OCI-LY1 (cell line): ENCODE measurements around the gene SFSWAP.
"Not testable (repeated sequence)": the region's sequence is repeated elsewhere in the genome, so short reads cannot be mapped to it uniquely, and the experiment has no call there.

ENCODE experiments used
- H2AFZ ChIP-seq: fragments of 200-600 bp; sonication (generic), shearing (Covaris generic); 2 replicates; pipeline ENCODE4 v1.6.0; 2014; ENCODE audit warnings: antibody characterized with exemption, mild to moderate bottlenecking, low read length
- H3F3A ChIP-seq: fragments of 200-600 bp; sonication (generic), shearing (Covaris generic); 2 replicates; pipeline ENCODE4 v1.6.0; 2014; ENCODE audit warnings: mild to moderate bottlenecking, antibody characterized with exemption, low read length, moderate library complexity; ENCODE audit not compliant: insufficient read depth
- H3K27ac ChIP-seq: fragments of 200-600 bp; sonication (generic); 2 replicates; pipeline ENCODE4 v1.5.1; 2014; ENCODE audit warnings: low read length, mixed run types, mild to moderate bottlenecking, low read depth; ENCODE audit not compliant: poor library complexity, severe bottlenecking
- H3K27me3 ChIP-seq: fragments of 200-600 bp; sonication (generic); 2 replicates; pipeline ENCODE4 v1.6.0; 2014; ENCODE audit warnings: antibody characterized with exemption, mild to moderate bottlenecking, low read length, moderate library complexity; ENCODE audit not compliant: insufficient read depth
- H3K36me3 ChIP-seq: fragments of 200-600 bp; sonication (generic); 2 replicates; pipeline ENCODE4 v1.6.1; 2014; ENCODE audit warnings: mild to moderate bottlenecking, antibody characterized with exemption, low read length, moderate library complexity, mixed read lengths; ENCODE audit not compliant: insufficient read depth
- H3K4me1 ChIP-seq: fragments of 200-600 bp; sonication (generic); 2 replicates; pipeline ENCODE4 v1.5.1; 2014; ENCODE audit warnings: mild to moderate bottlenecking, low read length, moderate library complexity; ENCODE audit not compliant: insufficient read depth, severe bottlenecking
- H3K4me2 ChIP-seq: fragments of 200-600 bp; sonication (generic), shearing (Covaris generic); 2 replicates; pipeline ENCODE4 v1.6.1; 2014; ENCODE audit warnings: low read length
- H3K4me3 ChIP-seq: fragments of 200-600 bp; sonication (generic); 2 replicates; pipeline ENCODE4 v1.5.1; 2014; ENCODE audit warnings: low read length, low read depth, mild to moderate bottlenecking, mixed read lengths; ENCODE audit not compliant: poor library complexity, severe bottlenecking
- H3K79me2 ChIP-seq: fragments of 200-600 bp; shearing (Covaris generic); 2 replicates; pipeline ENCODE4 v1.6.1; 2016; ENCODE audit warnings: mixed run types, low read length, mixed read lengths; ENCODE audit not compliant: insufficient read depth
- H3K9ac ChIP-seq: fragments of 200-600 bp; sonication (generic), shearing (Covaris generic); 2 replicates; pipeline ENCODE4 v1.6.1; 2014; ENCODE audit warnings: mild to moderate bottlenecking, low read length, mixed read lengths
- H3K9me2 ChIP-seq: fragments of 200-600 bp; sonication (generic), shearing (Covaris generic); 2 replicates; pipeline ENCODE4 v1.6.1; 2014; ENCODE audit warnings: low read depth, mild to moderate bottlenecking, low read length, mixed read lengths
- H3K9me3 ChIP-seq: fragments of 200-600 bp; shearing (Covaris generic); 2 replicates; pipeline ENCODE4 v1.6.1; 2014; ENCODE audit warnings: low read length, mixed read lengths
- H4K20me1 ChIP-seq: fragments of 200-600 bp; sonication (generic), shearing (Covaris generic); 2 replicates; pipeline ENCODE4 v1.6.0; 2016; ENCODE audit warnings: mild to moderate bottlenecking, low read length; ENCODE audit not compliant: insufficient read depth
- EZH2 ChIP-seq: fragments of 200-600 bp; sonication (generic), shearing (Covaris generic); IDR thresholded peaks from 2 replicates; pipeline ENCODE4 v1.8.0; 2017; ENCODE audit warnings: borderline replicate concordance, mixed run types, mild to moderate bottlenecking, antibody characterized with exemption, low read length, moderate library complexity, mixed read lengths
- TF ChIP-seq, protein P1 (sequence below): fragments of 200-600 bp; sonication (generic), shearing (Covaris generic); IDR thresholded peaks from 2 replicates; pipeline ENCODE4 v1.5.1; 2017; ENCODE audit warnings: mild to moderate bottlenecking, antibody characterized with exemption, low read length, moderate library complexity, mixed read lengths

The SFSWAP gene

DNA sequence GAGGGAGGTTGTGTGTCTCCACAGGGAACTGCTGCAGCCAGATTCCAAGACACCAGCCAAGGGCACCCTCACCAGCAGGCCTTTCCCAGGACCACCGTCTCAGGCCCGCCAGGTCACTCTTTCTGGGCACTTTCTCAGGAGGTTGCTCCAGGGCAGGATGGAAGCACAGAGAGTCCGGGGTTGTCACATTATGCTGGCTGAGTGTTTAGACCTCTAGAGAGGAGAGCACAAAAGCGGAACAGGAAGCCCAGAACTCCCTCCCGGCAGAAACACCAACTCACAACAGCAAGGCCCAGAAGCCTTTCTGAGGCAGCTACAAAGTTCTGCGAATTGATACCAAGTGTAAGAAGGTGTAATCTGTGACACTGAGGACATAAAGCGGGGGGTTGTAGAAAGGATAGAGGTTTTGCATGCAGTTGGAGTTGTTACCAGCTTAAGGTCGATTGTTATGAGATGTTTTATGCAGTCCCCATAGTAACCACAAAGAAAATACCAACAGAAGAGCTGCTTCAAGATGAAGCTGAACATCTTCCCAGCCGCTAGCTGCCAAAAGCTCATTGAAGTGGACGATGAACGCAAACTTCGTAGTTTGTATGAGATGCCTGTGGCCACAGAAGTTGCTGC lies 43.8 kb upstream of the SFSWAP start:
- not testable (repeated sequence) for H3K4me1 ChIP-seq, H3K9ac ChIP-seq, H2AFZ ChIP-seq, H3K9me3 ChIP-seq, H3K27ac ChIP-seq, H3F3A ChIP-seq, H3K79me2 ChIP-seq, H4K20me1 ChIP-seq, H3K9me2 ChIP-seq, H3K36me3 ChIP-seq, H3K4me2 ChIP-seq, H3K27me3 ChIP-seq, H3K4me3 ChIP-seq

DNA sequence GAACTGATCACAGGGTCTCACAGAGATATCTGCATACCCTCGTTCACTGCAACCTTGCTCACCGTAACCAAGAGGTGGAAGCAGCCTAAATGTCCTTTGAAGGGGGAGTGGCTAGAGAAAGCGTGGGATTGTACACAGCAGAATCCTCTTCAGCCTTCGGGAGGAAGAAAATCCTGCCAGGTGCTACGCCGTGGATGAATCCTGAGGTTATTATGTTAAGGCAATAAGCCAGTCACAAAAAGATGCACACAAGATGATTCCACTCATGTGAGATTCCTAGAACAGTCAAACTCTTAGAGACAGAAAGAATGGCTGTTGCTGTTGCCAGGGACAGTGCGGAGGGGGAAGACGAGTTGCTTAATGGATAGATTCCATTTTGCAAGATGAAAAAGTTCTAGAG lies 39.6 kb upstream of the SFSWAP start:
- H3K9me2 ChIP-seq: no peaks in the 10 kb centered on the region
- no peak overlapping the region for H3K9ac ChIP-seq
- H2AFZ ChIP-seq: no peak overlapping the region
- no peaks in the 10 kb centered on the region for H3F3A ChIP-seq
- no peak overlapping the region for H3K4me2 ChIP-seq
- no peak overlapping the region for H3K27ac ChIP-seq
- no peaks in the 10 kb centered on the region for H3K79me2 ChIP-seq
- no peaks in the 10 kb centered on the region for H4K20me1 ChIP-seq
- H3K36me3 ChIP-seq: no peaks in the 10 kb centered on the region
- H3K27me3 ChIP-seq: peaks cover 13% of the 10 kb centered on the region; the same call in 1 of the 2 replicates
- TF ChIP-seq EZH2: no peak
- TF ChIP-seq, protein P1, sequence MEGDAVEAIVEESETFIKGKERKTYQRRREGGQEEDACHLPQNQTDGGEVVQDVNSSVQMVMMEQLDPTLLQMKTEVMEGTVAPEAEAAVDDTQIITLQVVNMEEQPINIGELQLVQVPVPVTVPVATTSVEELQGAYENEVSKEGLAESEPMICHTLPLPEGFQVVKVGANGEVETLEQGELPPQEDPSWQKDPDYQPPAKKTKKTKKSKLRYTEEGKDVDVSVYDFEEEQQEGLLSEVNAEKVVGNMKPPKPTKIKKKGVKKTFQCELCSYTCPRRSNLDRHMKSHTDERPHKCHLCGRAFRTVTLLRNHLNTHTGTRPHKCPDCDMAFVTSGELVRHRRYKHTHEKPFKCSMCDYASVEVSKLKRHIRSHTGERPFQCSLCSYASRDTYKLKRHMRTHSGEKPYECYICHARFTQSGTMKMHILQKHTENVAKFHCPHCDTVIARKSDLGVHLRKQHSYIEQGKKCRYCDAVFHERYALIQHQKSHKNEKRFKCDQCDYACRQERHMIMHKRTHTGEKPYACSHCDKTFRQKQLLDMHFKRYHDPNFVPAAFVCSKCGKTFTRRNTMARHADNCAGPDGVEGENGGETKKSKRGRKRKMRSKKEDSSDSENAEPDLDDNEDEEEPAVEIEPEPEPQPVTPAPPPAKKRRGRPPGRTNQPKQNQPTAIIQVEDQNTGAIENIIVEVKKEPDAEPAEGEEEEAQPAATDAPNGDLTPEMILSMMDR: no peak
- H3K4me3 ChIP-seq: no peak overlapping the region
- peaks cover 7% of the 10 kb centered on the region for H3K4me1 ChIP-seq
- H3K9me3 ChIP-seq: no peaks in the 10 kb centered on the region

DNA sequence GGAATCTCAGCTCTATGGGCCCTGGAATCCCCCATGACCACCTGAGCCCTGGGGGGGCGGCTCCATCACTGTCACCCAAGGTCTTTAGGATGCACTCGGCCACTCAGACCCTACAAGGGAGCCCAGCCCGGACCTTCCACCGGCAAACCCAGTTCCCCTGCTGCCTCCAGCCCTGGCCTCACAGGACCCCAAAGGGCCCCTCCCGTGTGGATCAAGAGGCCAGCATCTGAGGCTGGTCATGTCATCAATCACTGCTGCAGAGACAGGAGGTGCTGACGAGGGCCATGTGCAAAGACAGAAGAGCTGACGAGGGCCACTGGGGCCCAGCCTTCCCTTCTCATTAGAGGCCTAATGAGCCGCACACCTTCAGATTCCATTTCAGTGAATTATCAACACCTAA lies 39.0 kb upstream of the SFSWAP start:
- no peak overlapping the region for H3K27ac ChIP-seq
- no peaks in the 10 kb centered on the region for H3K9me2 ChIP-seq
- H3F3A ChIP-seq: no peaks in the 10 kb centered on the region
- no peaks in the 10 kb centered on the region for H3K9me3 ChIP-seq
- peaks cover 5% of the 10 kb centered on the region for H3K4me1 ChIP-seq
- no peak overlapping the region for H3K4me3 ChIP-seq
- H3K79me2 ChIP-seq: no peaks in the 10 kb centered on the region
- H3K36me3 ChIP-seq: no peaks in the 10 kb centered on the region
- no peak overlapping the region for H3K4me2 ChIP-seq
- no peak overlapping the region for H3K9ac ChIP-seq
- TF ChIP-seq EZH2: no peak
- TF ChIP-seq, protein P1: no peak
- no peak overlapping the region for H2AFZ ChIP-seq
- H4K20me1 ChIP-seq: no peaks in the 10 kb centered on the region
- H3K27me3 ChIP-seq: peaks cover 13% of the 10 kb centered on the region; the same call in 1 of the 2 replicates

- no peaks in the 10 kb centered on the region for H3K9me2 ChIP-seq
- TF ChIP-seq, protein P1: no peak
- TF ChIP-seq EZH2: no peak
- no peaks in the 10 kb centered on the region for H3K4me1 ChIP-seq
These were observed 38.5 kb upstream of the SFSWAP start for GRCh38 chr12:131672311-131672940.

More at GRCh38 chr12:131672311-131672940, 38.5 kb upstream of the SFSWAP start:
- Histone ChIP-seq H3K27me3 (peaks cover 13% of the 10 kb centered on the region; the same call in 1 of the 2 replicates), H2AFZ (no peak overlapping the region), H3K79me2 (no peaks in the 10 kb centered on the region), H3K4me3 (no peak overlapping the region), H4K20me1 (no peaks in the 10 kb centered on the region), H3F3A (no peaks in the 10 kb centered on the region), H3K4me2 (no peak overlapping the region), H3K36me3 (no peaks in the 10 kb centered on the region), H3K9ac (no peak overlapping the region), H3K9me3 (no peaks in the 10 kb centered on the region), H3K27ac (no peak overlapping the region)
